Thyroid gland (tissue), 4 donors: ENCODE measurements around the gene SGPL1. TPM values are rescaled to one million over a fixed set of nuclear protein-coding genes. Genes with fewer than 3 reads are reported as not detected.
"Not testable (repeated sequence)": the region's sequence is repeated elsewhere in the genome, so short reads cannot be mapped to it uniquely, and the experiment has no call there.

Experiments used
- DNase-seq, 2 donors: peaks; one replicate each; pipeline ENCODE4 v3.0.0-alpha.2; 2019
- H3K27ac ChIP-seq, 3 donors: fragments of 200-600 bp; sonication (generic); 1 replicate in 2 of 3; 2 replicates in 1 of 3; pipeline ENCODE4 v1.5.1; 2016 to 2019; ENCODE audit warnings: mild to moderate bottlenecking in 1 of 3, moderate library complexity in 1 of 3
- H3K27me3 ChIP-seq: fragments of 200-600 bp; sonication (generic); one replicate; pipeline ENCODE4 v1.5.1; 2019
- H3K36me3 ChIP-seq, 2 donors: fragments of 200-600 bp; sonication (generic); one replicate each; pipeline ENCODE4 v1.5.1; 2016 to 2019
- H3K4me1 ChIP-seq, 2 donors: fragments of 200-600 bp; sonication (generic); one replicate each; pipeline ENCODE4 v1.5.1; 2017 to 2019
- H3K4me3 ChIP-seq, 3 donors: fragments of 200-600 bp; sonication (generic); replicated peaks in 1 of 3; 1 replicate in 2 of 3; 2 replicates in 1 of 3; pipeline ENCODE4 v1.5.1; 2016; ENCODE audit warnings: mild to moderate bottlenecking in 1 of 3
- H3K9me3 ChIP-seq: fragments of 200-600 bp; sonication (generic); one replicate; pipeline ENCODE4 v1.5.1; 2017
- CTCF ChIP-seq, 6 experiments: fragments of 200-600 bp in 3 of 6; fragments of 450-650 bp in 3 of 6; sonication (generic) in 3 of 6; IDR thresholded peaks; one replicate each; pipeline ENCODE4 v1.5.1; 2016 to 2019; ENCODE audit warnings: antibody characterized with exemption in 6 of 6, mild to moderate bottlenecking in 2 of 6, inconsistent platforms in 1 of 6, moderate library complexity in 1 of 6
- POLR2A ChIP-seq, 2 donors: fragments of 450-650 bp; IDR thresholded peaks; one replicate each; pipeline ENCODE4 v1.6.1; 2017; ENCODE audit warnings: antibody characterized with exemption in 2 of 2, mild to moderate bottlenecking in 2 of 2, moderate library complexity in 1 of 2
- WGBS, 2 donors: methylation state at CpG; one replicate each; pipeline ENCODE4 v1.1.5; 2017; 5-methylcytosine and 5-hydroxymethylcytosine counted together
- intact Hi-C: fragments of 100-400 bp; cut with DNase I; formaldehyde crosslinking; loops from one replicate; pipeline ENCODE4 v1.15.1; 2023
- total RNA-seq, 4 donors: library from RNA; depleted of rRNA; stranded (reverse); fragments of >200 nt; gene quantifications; one replicate each; pipeline ENCODE4 v1.2.3, GENCODE V29; 2016

SGPL1 gene
- total RNA-seq, 4 donors from 2014 or later: 40.6 to 64.4 (median 46.1) TPM

GRCh38 chr10:70853038-70853437 lies 37.3 kb downstream of the SGPL1 start:
- intact Hi-C loops: no loop called here
- H3K36me3 ChIP-seq: peaks cover 5 to 17% of the 10 kb centered on the region in 2 donors
- WGBS, 2 donors: 96% methylated on average over 4 of the region's 4 CpGs

GRCh38 chr10:70853457-70853856 lies 37.7 kb downstream of the SGPL1 start:
- DNase-seq: no peak
- Histone ChIP-seq H3K9me3 (no peaks in the 10 kb centered on the region), H3K36me3 (peaks cover 5 to 20% of the 10 kb centered on the region in 2 donors), H3K27ac (no peak overlapping the region), H3K27me3 (no peaks in the 10 kb centered on the region), H3K4me3 (no peak overlapping the region), H3K4me1 (peaks cover 6 to 11% of the 10 kb centered on the region in 2 donors)
- intact Hi-C loops: no loop called here
- TF ChIP-seq POLR2A (IDR thresholded peaks at IDR 0.05) (no peak), CTCF (IDR thresholded peaks at IDR 0.05) (no peak)
- WGBS, 2 donors: 93 to 96% methylated on average over 1 of the region's 1 CpG

More at GRCh38 chr10:70853038-70853437, 37.3 kb downstream of the SGPL1 start:
- no peak overlapping the region for H3K27ac ChIP-seq
- H3K4me1 ChIP-seq: peaks cover 6 to 11% of the 10 kb centered on the region in 2 donors
- H3K9me3 ChIP-seq: no peaks in the 10 kb centered on the region
- H3K4me3 ChIP-seq: no peak overlapping the region
- DNase-seq: no peak
- TF ChIP-seq POLR2A (IDR thresholded peaks at IDR 0.05) (no peak), CTCF (IDR thresholded peaks at IDR 0.05) (no peak)
- H3K27me3 ChIP-seq: no peaks in the 10 kb centered on the region

- Histone ChIP-seq H3K27me3 (no peaks in the 10 kb centered on the region), H3K9me3 (no peaks in the 10 kb centered on the region), H3K4me3 (no peak overlapping the region), H3K4me1 (peaks cover 6 to 11% of the 10 kb centered on the region in 2 donors), H3K27ac (peak overlapping the region; percentile 21 to 58 (median 36)), H3K36me3 (peaks cover 8 to 15% of the 10 kb centered on the region in 2 donors)
- no peak for TF ChIP-seq CTCF (IDR thresholded peaks at IDR 0.05)
- TF ChIP-seq POLR2A (IDR thresholded peaks at IDR 0.05): no peak
- DNase-seq: peak; percentile 84 to 86
- WGBS, 2 donors: 17 to 35% methylated on average over 2 of the region's 2 CpGs
- intact Hi-C loops: no loop called here
Observed at GRCh38 chr10:70856454-70856853, 40.7 kb downstream of the SGPL1 start.

- intact Hi-C loops: no loop called here
- Histone ChIP-seq H3K27ac (no peak overlapping the region), H3K4me1 (peaks cover 6 to 11% of the 10 kb centered on the region in 2 donors), H3K4me3 (no peak overlapping the region), H3K27me3 (no peaks in the 10 kb centered on the region), H3K36me3 (peaks cover 8 to 9% of the 10 kb centered on the region in 2 donors), H3K9me3 (no peaks in the 10 kb centered on the region)
- no peak for DNase-seq
- 93 to 95% methylated on average over 5 of the region's 5 CpGs for WGBS, 2 donors
- TF ChIP-seq CTCF (IDR thresholded peaks at IDR 0.05): no peak
- TF ChIP-seq POLR2A (IDR thresholded peaks at IDR 0.05): no peak
Observed at GRCh38 chr10:70858759-70859158, 43.0 kb downstream of the SGPL1 start.

GRCh38 chr10:70861495-70862197 lies 45.9 kb downstream of the SGPL1 start:
- H3K9me3 ChIP-seq, H3K4me3 ChIP-seq, DNase-seq, H3K27me3 ChIP-seq, intact Hi-C loops, H3K36me3 ChIP-seq, H3K27ac ChIP-seq: not testable (repeated sequence)
- WGBS, 2 donors: 99 to 100% methylated on average over 20 to 38 of the region's 42 CpGs
- peaks cover 12 to 21% of the 10 kb centered on the region in 2 donors for H3K4me1 ChIP-seq
